ENCODE results near the gene SDC3. TPM values are rescaled to one million over a fixed set of nuclear protein-coding genes. Genes with fewer than 3 reads are reported as not detected.

Gene SDC3
- total RNA-seq, 1 experiment from 2014 or later: 32.3 TPM

DNA sequence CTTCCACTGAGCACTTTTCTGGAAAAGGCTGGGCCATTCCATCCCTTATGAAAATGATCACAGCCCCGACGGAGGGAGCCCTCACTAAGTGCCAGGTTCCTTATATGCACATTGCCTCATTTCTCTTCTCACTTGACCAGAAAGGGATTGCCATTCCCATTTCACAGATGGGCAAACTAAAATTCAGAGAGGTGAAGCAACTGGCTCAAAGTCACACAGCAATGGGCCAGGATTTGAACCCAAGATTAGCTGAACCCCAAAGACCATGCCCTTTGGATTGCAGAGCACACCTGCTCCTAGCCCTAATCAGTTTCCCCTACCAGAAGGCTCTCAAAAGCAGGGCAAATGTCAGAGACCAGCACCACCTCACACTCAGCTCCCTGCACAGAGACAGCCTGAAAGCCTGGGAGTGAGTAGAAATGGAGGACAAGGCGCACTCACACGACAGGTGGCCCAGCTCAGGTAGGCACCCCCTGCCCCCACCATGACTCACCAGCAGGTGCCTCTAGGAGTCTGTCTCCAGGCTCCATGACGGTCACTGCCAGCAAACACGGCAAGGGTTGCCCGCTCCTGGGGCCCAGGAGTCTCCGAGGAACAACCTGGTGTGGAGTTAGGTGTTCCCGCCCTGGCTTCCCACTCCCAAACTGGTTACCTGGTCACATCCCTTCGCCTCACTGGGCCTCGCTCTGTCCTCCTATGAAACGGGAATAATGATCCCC lies 21.7 kb downstream of the SDC3 start:
- no peaks in the 10 kb centered on the region for H3K9me3 Mint-ChIP-seq
- DNase-seq (ENCODE audit: low spot score): no peak
- no peak for TF ChIP-seq SP1 (CRISPR knock-in tag; conservative IDR thresholded peaks at IDR 0.05)
- TF ChIP-seq, protein P1, sequence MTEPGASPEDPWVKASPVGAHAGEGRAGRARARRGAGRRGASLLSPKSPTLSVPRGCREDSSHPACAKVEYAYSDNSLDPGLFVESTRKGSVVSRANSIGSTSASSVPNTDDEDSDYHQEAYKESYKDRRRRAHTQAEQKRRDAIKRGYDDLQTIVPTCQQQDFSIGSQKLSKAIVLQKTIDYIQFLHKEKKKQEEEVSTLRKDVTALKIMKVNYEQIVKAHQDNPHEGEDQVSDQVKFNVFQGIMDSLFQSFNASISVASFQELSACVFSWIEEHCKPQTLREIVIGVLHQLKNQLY (CRISPR knock-in tag; IDR thresholded peaks at IDR 0.05): no peak
- peak; percentile 55; the same call in 1 of the 2 replicates for TF ChIP-seq GTF2I (CRISPR knock-in tag; conservative IDR thresholded peaks at IDR 0.05)
- H3K27ac Mint-ChIP-seq: peak overlapping the region; percentile 83
- CTCF ChIA-PET: interaction anchor here (2.4 kb wide), 1 partner anchor 85 kb away, joined by 10 read pairs; no protein-coding TSS in a partner anchor
- ATAC-seq: peak; percentile 15; the same call in 1 of the 2 replicates
- no peaks in the 10 kb centered on the region for H3K27me3 Mint-ChIP-seq (ENCODE audit: low read depth)
- no peak overlapping the region for H3K4me3 Mint-ChIP-seq
- H3K4me1 Mint-ChIP-seq: peaks cover 24% of the 10 kb centered on the region
- POLR2A ChIA-PET: interaction anchor here (0.5 to 1.0 kb wide), 2 partner anchors 63 to 1273 kb away, joined by 4 to 7 read pairs; no protein-coding TSS in a partner anchor
- H3K36me3 Mint-ChIP-seq: no peaks in the 10 kb centered on the region

DNA sequence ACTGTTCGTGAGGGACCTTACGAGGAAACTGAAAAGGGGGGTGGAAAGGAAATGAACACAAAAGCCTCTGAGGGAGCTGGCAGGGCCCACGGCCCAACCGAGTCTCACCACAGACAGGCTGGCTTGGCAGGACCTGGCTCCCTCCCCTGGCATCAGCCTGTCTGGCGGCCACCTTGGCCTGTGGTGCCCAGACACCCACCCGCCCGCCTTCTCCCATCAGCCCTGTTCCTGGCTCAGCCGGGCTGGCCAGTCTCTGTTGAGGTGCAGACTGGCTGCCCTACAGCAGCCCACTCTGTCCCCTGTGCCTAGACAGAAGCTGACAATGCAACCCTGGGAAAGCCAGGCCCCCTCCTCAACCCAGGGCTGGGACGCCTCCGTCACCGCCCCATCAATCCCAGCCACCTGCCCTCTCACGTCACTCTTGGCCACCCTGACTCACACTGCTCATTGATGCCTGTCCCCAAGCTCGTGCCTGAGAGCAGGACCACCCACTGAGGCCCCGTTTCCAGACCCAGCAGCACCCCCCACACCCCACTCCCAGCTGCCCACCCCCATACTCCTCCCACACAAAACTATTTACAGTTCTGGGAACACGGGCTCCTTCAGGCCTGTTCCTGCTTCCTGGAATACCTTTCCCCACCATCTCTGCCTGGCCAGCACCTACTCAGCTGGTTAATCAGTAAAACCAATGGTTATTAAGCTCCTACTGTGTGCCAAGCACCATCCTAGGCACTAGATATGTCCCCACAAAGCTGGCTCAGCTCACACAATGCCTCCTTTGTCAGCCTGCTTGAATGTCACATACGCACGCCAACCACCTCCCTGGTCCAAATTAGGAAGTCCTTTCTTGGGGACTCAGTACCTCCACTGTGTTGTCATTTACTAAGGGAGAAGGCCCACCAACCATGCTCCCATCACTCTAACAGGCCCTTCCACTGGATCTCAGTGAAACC lies 22.7 kb downstream of the SDC3 start:
- H3K4me1 Mint-ChIP-seq: peaks cover 30% of the 10 kb centered on the region
- CTCF ChIA-PET: interaction anchor here (0.6 to 2.4 kb wide), 2 partner anchors 24 to 84 kb away, joined by 3 to 10 read pairs; no protein-coding TSS in a partner anchor
- TF ChIP-seq TCF7 (CRISPR knock-in tag; IDR thresholded peaks at IDR 0.05; ENCODE audit: low read depth): no peak
- no peak for TF ChIP-seq ZNF121 (CRISPR knock-in tag; IDR thresholded peaks at IDR 0.05)
- TF ChIP-seq ETV6 (CRISPR knock-in tag; IDR thresholded peaks at IDR 0.05): no peak
- no peak for TF ChIP-seq PRRX2 (CRISPR knock-in tag; IDR thresholded peaks at IDR 0.05)
- no peak for TF ChIP-seq SOX15 (CRISPR knock-in tag; IDR thresholded peaks at IDR 0.05)
- TF ChIP-seq, protein P2, sequence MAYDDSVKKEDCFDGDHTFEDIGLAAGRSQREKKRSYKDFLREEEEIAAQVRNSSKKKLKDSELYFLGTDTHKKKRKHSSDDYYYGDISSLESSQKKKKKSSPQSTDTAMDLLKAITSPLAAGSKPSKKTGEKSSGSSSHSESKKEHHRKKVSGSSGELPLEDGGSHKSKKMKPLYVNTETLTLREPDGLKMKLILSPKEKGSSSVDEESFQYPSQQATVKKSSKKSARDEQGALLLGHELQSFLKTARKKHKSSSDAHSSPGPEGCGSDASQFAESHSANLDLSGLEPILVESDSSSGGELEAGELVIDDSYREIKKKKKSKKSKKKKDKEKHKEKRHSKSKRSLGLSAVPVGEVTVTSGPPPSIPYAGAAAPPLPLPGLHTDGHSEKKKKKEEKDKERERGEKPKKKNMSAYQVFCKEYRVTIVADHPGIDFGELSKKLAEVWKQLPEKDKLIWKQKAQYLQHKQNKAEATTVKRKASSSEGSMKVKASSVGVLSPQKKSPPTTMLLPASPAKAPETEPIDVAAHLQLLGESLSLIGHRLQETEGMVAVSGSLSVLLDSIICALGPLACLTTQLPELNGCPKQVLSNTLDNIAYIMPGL (CRISPR knock-in tag; IDR thresholded peaks at IDR 0.05): no peak
- TF ChIP-seq, protein P3, sequence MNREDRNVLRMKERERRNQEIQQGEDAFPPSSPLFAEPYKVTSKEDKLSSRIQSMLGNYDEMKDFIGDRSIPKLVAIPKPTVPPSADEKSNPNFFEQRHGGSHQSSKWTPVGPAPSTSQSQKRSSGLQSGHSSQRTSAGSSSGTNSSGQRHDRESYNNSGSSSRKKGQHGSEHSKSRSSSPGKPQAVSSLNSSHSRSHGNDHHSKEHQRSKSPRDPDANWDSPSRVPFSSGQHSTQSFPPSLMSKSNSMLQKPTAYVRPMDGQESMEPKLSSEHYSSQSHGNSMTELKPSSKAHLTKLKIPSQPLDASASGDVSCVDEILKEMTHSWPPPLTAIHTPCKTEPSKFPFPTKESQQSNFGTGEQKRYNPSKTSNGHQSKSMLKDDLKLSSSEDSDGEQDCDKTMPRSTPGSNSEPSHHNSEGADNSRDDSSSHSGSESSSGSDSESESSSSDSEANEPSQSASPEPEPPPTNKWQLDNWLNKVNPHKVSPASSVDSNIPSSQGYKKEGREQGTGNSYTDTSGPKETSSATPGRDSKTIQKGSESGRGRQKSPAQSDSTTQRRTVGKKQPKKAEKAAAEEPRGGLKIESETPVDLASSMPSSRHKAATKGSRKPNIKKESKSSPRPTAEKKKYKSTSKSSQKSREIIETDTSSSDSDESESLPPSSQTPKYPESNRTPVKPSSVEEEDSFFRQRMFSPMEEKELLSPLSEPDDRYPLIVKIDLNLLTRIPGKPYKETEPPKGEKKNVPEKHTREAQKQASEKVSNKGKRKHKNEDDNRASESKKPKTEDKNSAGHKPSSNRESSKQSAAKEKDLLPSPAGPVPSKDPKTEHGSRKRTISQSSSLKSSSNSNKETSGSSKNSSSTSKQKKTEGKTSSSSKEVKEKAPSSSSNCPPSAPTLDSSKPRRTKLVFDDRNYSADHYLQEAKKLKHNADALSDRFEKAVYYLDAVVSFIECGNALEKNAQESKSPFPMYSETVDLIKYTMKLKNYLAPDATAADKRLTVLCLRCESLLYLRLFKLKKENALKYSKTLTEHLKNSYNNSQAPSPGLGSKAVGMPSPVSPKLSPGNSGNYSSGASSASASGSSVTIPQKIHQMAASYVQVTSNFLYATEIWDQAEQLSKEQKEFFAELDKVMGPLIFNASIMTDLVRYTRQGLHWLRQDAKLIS (CRISPR knock-in tag; IDR thresholded peaks at IDR 0.05; ENCODE audit: borderline replicate concordance): no peak
- TF ChIP-seq, protein P4, sequence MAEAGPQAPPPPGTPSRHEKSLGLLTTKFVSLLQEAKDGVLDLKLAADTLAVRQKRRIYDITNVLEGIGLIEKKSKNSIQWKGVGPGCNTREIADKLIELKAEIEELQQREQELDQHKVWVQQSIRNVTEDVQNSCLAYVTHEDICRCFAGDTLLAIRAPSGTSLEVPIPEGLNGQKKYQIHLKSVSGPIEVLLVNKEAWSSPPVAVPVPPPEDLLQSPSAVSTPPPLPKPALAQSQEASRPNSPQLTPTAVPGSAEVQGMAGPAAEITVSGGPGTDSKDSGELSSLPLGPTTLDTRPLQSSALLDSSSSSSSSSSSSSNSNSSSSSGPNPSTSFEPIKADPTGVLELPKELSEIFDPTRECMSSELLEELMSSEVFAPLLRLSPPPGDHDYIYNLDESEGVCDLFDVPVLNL (CRISPR knock-in tag; IDR thresholded peaks at IDR 0.05; ENCODE audit: borderline replicate concordance, low read depth): no peak
- H3K36me3 Mint-ChIP-seq: no peaks in the 10 kb centered on the region
- H3K27me3 Mint-ChIP-seq (ENCODE audit: low read depth): no peaks in the 10 kb centered on the region
- H3K9me3 Mint-ChIP-seq: no peaks in the 10 kb centered on the region
- H3K4me3 Mint-ChIP-seq: no peak overlapping the region
- POLR2A ChIA-PET: interaction anchor here (0.5 to 1.0 kb wide), 2 partner anchors 62 to 1274 kb away, joined by 4 to 7 read pairs; no protein-coding TSS in a partner anchor
- no peak for DNase-seq (ENCODE audit: low spot score)
- peak overlapping the region; percentile 83; the same call in 1 of the 2 replicates for H3K27ac Mint-ChIP-seq
- ATAC-seq: no peak

DNA sequence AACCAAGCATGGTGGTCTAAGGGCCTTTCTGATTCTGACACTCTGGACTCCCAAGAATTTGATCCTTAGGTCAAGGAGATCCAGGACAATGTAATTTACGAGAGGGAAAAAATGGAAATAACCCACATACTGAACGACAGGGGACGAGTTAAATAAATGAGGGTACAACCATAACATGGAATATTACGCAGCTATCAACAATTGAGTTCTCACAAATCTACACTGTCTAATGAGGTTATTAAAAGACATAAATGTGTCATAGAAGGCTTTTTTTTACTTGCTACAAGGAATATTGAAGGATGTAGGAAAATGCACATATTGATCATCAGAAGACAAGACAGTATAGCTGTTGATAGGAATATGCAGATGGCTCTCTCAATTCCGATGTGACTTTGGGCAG lies 23.8 kb downstream of the SDC3 start:
- Mint-ChIP-seq H3K4me3 (no peak overlapping the region), H3K9me3 (no peaks in the 10 kb centered on the region), H3K4me1 (peaks cover 41% of the 10 kb centered on the region), H3K27me3 (ENCODE audit: low read depth) (no peaks in the 10 kb centered on the region), H3K27ac (no peak overlapping the region), H3K36me3 (no peaks in the 10 kb centered on the region)
- ChIA-PET CTCF (interaction anchor here (1.4 kb wide), 1 partner anchor 31 kb away, joined by 3 read pairs; no protein-coding TSS in a partner anchor), POLR2A (no interaction called here)
- no peak for ATAC-seq
- no peak for DNase-seq (ENCODE audit: low spot score)
- TF ChIP-seq ZNF416 (CRISPR knock-in tag; IDR thresholded peaks at IDR 0.05) (no peak), FOXP1 (CRISPR knock-in tag; IDR thresholded peaks at IDR 0.05; ENCODE audit: borderline replicate concordance) (no peak), EMX1 (CRISPR knock-in tag; IDR thresholded peaks at IDR 0.05) (no peak), JAZF1 (CRISPR knock-in tag; IDR thresholded peaks at IDR 0.05) (no peak)

Data from WTC11 (cell line).